ENCODE data around the gene DTD2.
"Not testable (repeated sequence)": the region's sequence is repeated elsewhere in the genome, so short reads cannot be mapped to it uniquely, and the experiment has no call there.

Gene DTD2

GRCh38 chr14:31456841-31457664 is at the start of gene DTD2:
Gene DTD2, minus strand, starts transcription at chr14:31457506. Its CDS starts 113 bp downstream, at chr14:31457393.
- DNase-seq, result peak; percentile 91 to 94

GRCh38 chr14:31505411-31505810 is 48.1 kb upstream of the DTD2 start:
- no peak for DNase-seq

GRCh38 chr14:31501870-31502269 is 44.6 kb upstream of the DTD2 start:
- no peak for DNase-seq

GRCh38 chr14:31492759-31493498 is 35.6 kb upstream of the DTD2 start:
- no peak for DNase-seq

GRCh38 chr14:31489691-31490090 is 32.4 kb upstream of the DTD2 start:
- DNase-seq, result no peak

- DNase-seq, result no peak
Observed at GRCh38 chr14:31487886-31488285, 30.6 kb upstream of the DTD2 start, which contains the start of gene GPR33. Gene GPR33, minus strand, starts transcription at chr14:31488039. Its CDS starts 4,074 bp downstream, at chr14:31483965.

- no peak for DNase-seq
Observed at GRCh38 chr14:31486764-31487163, 29.5 kb upstream of the DTD2 start.

GRCh38 chr14:31484754-31485153 is 27.4 kb upstream of the DTD2 start:
- no peak for DNase-seq

- DNase-seq, result no peak
Observed at GRCh38 chr14:31480156-31480555, 22.9 kb upstream of the DTD2 start.

GRCh38 chr14:31479027-31479426 is 21.7 kb upstream of the DTD2 start:
- DNase-seq, result no peak

- DNase-seq, result no peak
Observed at GRCh38 chr14:31477248-31477647, 19.9 kb upstream of the DTD2 start.

- DNase-seq, result no peak
Observed at GRCh38 chr14:31476131-31476866, 19.0 kb upstream of the DTD2 start.

GRCh38 chr14:31466554-31466953 is 9.2 kb upstream of the DTD2 start:
- DNase-seq, result no peak

- DNase-seq, result no peak
Observed at GRCh38 chr14:31465111-31465510, 7.8 kb upstream of the DTD2 start.

GRCh38 chr14:31462450-31462849 is 5.1 kb upstream of the DTD2 start:
- not testable (repeated sequence) for DNase-seq

- DNase-seq, result no peak
Observed at GRCh38 chr14:31461545-31461944, 4.2 kb upstream of the DTD2 start.

- DNase-seq, result no peak
Observed at GRCh38 chr14:31457665-31458659, 656 bp upstream of the DTD2 start.

GRCh38 chr14:31449971-31450610 is 7.2 kb downstream of the DTD2 start:
- no peak for DNase-seq

GRCh38 chr14:31449136-31449535 is 8.2 kb downstream of the DTD2 start:
- no peak for DNase-seq

GRCh38 chr14:31445703-31446102 is 11.6 kb downstream of the DTD2 start:
- DNase-seq, result no peak

- no peak for DNase-seq
Observed at GRCh38 chr14:31442284-31442683, 15.0 kb downstream of the DTD2 start.

Data from activated CD4-positive, alpha-beta T cell treated with anti-CD3 and anti-CD28 coated beads for 4 hours (primary cell).